Activated CD8-positive, alpha-beta memory T cell treated with anti-CD3 and anti-CD28 coated beads, Interleukin-2, amount 50 U/mL, for 48 hours (primary cell): ENCODE results near the gene RUNX1.
A peak's percentile ranks its signal among the peaks of the same experiment; 100 is the strongest.

ENCODE experiments used
- DNase-seq: peaks from one replicate; pipeline ENCODE4 v3.0.0-alpha.2; 2020

RUNX1 gene

DNA sequence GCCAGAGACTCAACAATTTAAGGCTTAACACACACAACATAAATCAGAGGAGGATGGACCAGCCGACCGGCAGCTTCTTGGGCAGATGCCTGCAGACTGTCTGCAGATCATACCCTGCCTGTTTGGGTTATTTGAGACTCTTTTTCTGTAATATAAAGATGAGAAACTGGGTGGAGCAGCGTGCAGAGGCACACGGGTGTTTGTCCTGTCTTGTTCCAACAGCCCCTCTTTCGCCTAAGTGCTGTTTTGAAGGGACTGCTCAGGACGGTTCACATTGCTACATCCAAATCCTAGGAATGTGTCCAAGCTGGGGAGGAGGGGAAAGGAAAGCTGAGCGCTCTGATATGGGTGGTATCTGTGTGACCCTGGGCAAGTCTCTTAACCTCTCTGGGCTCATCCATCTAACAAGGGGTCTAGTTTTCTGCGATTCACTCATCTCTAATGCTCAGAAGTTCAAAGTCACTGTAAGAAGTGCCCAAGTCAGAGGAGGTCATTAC lies 230.4 kb downstream of the RUNX1 start:
- no peak for DNase-seq

- no peak for DNase-seq
Observed at GRCh38 chr21:34817821-34818661, 231.1 kb downstream of the RUNX1 start.

DNA sequence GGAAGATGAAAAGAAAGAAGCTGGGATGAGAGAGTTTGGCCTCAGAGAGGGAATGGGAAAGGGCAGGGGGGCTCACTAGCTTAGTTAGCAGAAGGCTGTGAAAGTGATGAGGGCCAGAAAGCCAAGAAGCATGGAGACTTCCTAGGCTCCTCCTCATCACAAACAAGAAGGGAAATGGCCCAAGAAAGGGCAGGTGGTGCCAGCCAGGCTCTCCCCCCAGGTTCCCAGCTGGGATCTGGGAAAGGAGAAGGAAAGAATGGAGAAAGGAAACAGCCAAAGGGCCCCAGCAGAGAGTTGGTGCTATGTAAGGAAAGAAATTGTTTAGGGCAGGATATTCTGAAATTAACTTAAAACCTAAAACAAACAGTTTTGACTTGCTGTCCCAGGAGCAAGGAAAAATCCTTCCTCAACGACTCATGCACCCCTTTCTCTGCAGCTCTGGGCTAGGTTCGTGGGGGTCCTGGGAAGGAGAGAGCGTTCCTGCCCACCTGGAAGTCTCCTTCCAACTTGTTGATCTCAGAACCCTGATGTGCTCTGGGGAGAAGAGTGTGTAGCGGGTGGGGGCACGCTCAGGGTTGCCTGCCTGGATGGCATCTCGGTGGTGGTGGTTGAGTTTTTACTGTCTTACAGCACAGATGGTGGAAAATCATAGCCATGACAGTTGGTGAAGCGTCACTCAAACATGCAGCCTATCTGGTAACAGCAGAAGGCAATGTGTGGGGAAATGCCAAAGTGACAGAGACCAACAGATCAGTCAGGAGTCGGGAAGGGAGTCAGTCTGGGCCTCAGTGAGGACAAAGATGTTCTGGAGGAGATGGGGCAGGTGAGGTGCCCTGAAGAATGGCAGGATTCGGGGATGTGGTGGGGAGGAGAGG lies 233.0 kb downstream of the RUNX1 start:
- DNase-seq = no peak

DNA sequence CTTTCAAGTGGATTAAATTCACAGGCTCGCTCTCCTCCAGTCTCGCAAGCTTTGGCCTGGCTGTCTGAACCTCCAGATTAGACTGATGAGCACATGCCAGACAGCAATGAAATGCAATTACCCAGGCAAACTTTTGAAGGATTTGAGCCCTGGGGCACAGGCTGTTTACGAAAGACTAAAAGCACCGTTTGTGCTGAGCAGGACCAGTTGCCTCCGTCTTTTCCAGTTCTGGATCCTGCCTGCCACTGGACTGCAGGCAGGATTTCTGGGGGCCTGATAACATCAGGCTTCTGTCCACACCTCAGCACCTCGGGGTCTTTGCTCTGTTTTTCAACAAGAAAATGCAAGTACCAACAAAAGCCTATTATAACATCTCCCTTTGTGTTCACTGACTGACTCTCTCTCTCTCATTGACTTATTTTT lies 234.6 kb downstream of the RUNX1 start:
- no peak for DNase-seq

DNA sequence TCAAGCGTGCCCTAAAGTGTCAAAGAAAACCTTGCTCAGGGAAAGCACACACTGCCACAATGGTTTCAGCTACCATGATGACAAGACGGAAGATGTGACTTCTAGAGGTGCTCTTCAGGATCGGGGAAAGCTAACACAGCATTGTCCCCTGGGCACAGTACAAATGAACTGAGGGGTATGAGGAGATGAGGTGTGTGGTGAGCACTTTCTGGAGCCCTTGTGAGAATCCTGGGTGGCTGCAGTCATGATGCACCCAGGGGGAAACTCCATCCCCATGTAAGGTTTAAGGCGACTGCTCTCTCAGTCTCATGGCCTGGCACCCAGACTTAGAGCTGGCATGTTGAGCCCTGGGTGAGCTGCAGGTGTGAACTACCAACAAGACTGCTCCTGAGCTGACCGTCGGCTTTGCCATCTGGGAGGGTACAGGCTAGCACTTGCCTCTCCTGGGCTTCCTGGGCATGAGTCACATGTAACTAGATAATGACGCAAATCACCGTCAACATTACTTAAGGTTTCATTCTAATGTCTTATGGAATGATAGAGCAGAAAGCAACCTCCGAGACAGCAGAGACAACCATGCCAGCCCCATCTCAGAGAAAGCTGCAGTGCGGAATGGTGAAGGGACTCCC lies 235.7 kb downstream of the RUNX1 start:
- no peak for DNase-seq

DNA sequence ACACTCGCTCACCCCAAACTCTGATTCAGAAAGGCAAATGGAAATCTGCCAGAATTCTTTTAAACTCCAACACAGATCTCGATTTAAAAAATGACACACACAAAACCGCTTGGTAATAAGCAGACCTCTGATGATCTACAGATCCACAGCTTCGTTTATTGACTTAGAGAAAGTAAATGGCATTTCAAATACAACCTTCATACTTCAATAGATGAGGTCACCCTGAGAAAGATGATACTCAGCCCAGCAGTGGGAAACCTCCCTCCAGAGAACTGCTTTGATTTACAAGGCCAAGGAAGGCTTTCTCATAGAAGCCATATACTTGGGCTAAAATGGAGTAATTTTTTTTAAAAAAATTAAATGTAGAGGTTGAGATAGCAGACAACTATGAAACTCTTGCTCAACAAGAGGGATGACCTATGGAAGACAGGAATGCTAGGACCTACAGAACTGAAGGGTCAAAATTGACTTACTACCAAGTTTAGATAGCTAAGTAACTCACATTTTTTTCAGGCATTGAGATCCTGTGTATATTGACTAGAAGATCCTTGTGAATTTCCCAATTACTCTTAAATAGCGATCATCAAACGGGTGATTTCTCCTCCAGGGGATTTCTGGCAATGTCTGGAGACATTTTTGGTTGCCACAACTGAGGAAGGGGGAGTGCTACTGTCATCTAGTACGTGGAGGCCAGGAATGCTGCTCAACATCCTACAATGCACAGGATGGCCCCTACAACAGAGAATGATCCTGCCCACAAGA lies 236.4 kb downstream of the RUNX1 start:
- DNase-seq = no peak

DNA sequence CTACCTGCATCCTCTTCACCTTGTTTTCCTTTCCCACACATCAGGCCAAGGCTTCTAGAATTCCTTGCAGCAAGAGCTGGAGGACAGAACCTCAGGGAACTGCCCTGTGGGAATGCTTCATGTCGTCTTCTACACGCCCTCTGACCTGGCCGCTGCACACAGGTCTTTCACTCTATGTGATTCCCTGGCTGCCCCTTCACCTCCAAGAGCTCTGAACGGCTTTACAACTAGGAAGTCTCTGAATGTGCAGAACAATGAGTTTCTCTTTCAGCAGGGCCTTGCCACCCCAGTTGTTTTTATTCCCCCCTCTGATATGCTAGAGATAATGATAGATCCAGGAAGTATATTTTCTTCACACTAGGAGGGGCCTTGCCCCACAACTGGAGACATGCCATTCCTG lies 237.7 kb downstream of the RUNX1 start:
- no peak for DNase-seq

DNA sequence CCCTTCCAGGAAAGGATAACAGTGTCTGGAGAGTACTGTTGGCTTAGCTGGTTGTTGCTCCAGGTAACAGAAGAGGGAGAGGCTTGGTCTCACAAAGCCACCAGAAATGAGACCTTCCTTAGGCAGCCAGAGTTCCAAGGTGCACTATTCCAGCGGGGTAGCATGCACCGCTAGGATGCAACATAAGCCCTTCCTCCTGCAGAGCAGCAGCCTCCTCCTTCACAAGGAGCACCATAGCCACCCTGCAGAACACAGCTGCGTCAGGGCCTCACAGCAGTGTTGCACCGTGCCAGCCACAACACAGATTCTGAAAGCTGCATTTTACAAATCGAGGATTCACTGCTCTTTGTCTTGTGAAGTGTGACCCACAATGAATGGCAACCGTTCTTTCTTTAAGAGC lies 238.3 kb downstream of the RUNX1 start:
- no peak for DNase-seq

DNA sequence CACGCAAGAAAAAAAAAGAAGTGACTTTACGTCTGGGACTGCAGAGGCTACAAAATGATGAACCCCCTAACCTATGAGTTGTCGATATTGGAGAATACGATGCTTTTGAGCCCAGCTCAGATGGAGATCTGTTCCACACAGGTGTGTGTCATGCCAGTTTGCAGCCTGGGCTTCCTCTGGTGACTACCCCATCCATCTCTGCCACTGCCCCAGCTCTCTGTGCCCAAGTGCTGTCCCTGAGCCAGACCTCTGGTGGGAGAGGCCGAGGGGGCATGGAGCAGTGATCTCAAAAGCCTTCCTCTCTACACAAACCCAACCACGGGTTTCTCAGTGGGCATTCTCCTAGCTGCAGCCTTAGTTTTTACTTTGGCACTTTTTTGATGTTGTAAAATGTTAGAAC lies 239.3 kb downstream of the RUNX1 start:
- DNase-seq = no peak

DNA sequence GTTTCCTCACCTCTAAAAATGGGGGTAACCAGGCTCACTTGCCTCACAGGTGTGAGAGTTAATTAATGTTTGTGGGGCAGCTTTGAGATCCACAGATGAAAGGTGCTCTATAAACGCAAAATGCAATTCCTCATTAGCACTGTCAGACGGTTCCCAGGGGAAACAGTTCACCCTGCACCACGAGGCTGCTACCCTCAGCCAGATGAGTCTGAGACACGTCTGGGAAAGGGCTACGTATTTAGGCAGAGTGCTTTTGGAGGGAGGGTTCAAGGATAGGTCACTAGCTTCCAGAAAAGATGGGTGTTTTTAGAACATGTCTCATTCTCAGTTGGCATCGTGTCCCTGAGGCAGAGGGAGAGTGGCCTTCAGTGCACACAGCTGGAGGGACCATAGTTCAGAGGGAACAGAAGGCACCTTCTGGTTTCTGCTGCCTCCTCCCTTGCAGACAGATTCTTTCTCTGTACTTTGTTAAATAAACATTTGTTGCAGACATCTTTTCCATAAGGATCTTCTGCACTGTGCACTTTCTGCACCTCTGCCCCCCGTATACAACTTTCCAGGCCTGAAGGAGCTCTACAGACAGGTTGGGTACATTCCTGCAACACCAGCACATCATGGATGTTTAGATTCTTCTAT lies 240.4 kb downstream of the RUNX1 start:
- no peak for DNase-seq

DNA sequence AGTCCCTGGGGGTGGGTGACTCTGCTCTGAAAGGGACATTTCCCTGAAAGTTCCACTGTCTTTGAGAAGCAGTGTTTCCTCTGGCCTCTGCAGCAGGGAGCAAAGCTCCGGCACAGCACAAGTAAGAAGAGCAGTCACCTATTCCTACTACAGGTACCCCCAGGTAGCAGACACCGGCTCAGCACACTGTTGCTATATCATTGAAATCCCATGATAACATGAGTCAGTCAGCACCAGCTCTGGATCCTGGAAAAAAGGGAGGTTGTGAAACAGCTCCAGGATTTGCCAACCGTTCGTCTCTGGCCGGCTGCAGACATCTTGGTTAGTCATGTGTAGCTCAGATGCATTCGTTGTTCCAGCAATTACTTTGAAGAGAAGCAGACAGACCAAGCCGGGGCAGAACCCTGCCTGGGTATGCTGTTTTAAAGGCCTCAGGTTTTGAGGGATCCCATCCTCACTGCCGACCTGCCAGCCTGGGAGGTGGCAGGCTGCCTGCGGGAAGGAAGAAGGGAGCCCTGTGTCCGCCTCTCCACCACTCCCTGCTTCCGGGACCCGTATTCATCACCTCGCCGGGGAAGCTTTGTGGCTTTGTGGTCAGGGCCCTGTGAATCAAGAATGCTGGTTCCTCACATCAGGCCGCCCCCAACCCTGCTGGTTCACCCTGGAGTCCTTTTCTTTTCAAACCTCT lies 241.1 kb downstream of the RUNX1 start:
- DNase-seq = peak; percentile 85

- peak; percentile 78 for DNase-seq
Observed at GRCh38 chr21:34807146-34807880, 241.8 kb downstream of the RUNX1 start.

GRCh38 chr21:34806423-34806822 lies 242.7 kb downstream of the RUNX1 start:
- DNase-seq = no peak

- DNase-seq = no peak
Observed at GRCh38 chr21:34805157-34805556, 243.9 kb downstream of the RUNX1 start.

DNA sequence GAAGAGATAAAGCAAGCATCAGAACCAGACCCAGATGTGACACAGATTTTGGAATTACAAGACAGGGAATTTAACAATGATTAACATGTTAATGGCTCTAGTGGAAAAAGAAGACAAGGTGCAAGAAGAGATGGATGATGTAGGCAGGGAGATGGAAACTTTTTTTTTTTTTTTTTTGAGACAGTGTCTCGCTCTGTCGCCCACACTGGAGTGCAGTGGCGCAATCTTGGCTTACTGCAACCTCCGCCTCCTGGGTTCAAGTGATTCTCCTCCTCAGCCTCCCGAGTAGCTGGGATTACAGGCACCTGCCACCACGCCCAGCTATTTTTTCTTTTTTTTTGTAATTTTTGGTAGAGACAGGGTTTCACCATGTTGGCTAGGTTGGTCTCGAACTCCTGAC lies 244.5 kb downstream of the RUNX1 start:
- DNase-seq = peak; percentile 20

DNA sequence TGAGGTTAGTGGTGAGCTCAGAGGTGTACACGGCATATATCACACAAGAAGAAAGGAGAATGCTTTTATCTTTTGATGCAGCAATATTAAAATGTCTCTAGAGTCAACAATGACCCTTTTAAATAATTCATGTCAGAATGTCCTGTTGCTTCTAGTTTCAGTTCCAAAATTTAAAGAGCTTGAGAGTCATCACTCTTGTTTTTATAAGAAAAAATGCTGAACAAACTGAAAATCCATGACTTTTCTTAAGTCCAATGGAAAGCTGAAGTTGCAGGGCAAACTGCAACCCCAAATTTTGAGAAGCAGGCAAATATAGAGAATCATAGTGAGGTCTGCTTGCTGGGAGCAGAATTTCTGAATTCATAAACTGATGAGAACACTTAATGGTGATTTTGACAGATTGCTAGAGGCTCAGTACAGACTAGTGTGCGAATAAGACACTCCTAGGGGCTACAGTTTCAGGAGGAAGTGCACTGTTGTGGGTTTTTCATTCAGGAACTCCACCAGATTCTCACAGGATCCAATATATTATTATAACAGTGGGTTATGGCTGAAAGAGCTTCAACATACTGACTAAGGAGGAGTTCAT lies 245.2 kb downstream of the RUNX1 start:
- no peak for DNase-seq

DNA sequence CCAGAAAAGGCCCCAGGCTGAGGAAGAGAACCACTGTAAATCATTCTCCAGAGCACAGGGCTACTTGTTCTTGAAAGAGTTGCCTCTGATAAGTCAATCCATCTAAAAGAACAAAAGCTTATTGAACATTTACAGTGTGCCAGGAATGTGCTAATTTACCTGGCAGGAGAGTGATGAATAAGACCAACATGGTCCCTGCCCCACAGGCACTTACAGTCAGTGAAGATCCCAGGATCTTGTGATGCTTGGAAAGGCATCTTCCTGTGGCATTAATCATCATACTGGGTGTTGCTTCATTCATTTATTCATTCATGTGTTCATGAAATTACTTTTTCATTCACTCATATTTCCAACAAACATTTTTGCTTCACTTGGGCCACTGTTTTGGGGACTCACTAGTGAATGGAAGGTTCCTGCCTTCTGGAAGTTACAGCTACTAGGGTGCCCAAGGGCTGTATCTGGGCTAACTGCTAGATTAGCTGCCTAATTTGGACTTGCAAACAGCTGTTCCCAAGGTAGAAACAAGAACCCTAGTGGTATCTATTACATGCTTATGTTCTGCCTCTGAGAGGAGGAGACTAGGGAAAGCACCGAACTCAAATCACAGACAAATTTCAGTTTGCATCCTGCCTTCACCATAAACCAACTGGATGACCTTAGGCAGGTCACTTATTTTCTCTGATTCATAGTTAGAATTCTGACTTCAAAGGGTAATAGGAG lies 246.8 kb downstream of the RUNX1 start:
- no peak for DNase-seq

GRCh38 chr21:34801519-34802132 lies 247.5 kb downstream of the RUNX1 start:
- DNase-seq = peak; percentile 30
